Transverse colon (tissue), 3 donors: ENCODE measurements around the gene PNRC1.

Experiments used
- CTCF ChIP-seq, 5 experiments: fragments of 200-600 bp in 3 of 5; fragments of 450-650 bp in 2 of 5; sonication (generic) in 3 of 5; IDR thresholded peaks; 1 replicate in 2 of 5; 2 replicates in 3 of 5; pipeline ENCODE4 v1.5.1; 2016 to 2017; ENCODE audit warnings: antibody characterized with exemption in 5 of 5, inconsistent platforms in 3 of 5, mild to moderate bottlenecking in 2 of 5, moderate library complexity in 1 of 5
- EP300 ChIP-seq: sonication (generic); formaldehyde crosslinking; IDR thresholded peaks from one replicate; pipeline ENCODE4 v1.6.1; 2017; ENCODE audit warnings: antibody characterized with exemption, low read depth

DNA sequence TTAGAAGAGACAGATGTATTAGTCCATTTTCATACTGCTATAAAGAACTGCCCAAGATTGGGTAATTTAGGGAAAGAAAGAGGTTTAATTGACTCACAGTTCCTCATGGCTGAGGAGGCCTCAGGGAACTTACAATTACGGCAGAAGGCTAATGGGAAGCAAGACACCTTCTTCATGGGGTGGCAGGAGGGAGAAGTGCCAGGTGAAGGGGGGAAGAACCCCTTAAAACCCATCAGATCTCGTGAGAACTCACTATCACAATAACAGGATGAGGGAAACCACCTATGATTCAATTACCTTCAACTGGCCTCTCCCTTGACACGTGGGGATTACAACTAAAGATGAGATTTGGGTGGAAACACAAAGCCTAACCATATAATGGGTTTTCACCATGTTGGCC is 28.9 kb upstream of the PNRC1 start:
- TF ChIP-seq CTCF (IDR thresholded peaks at IDR 0.05), result no peak
- no peak for TF ChIP-seq EP300
